ENCODE data around the gene XPO6.

DNA sequence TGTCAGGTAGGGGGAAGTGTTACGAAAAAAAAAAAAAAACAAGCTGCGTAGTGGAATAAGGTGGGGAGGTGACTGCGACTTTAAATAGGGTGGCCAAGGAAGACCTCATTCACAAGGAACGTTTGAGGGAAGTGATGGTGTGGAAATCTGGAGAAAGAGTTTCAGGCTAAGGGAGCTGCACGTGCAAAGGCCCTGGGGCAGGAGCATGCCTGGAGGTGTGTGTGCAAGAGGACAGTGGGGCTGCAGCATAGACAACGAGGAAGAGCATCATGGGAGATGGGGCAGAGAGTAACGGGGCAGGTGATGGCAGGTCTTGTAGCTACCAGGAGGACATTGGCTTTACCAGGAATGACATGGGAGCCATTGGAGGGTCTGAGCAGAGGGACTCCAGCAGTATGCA, 160.3 kb downstream of the XPO6 start:
- TF ChIP-seq GATA2 (IDR thresholded peaks at IDR 0.05; ENCODE audit: low read depth, low read length) = no peak
- TF ChIP-seq GATA3 (IDR thresholded peaks at IDR 0.05; ENCODE audit: low read depth, low read length) = no peak
